Fibroblast of skin of left quadriceps (primary cell): ENCODE measurements around the gene GRIA3.
"Not testable (repeated sequence)": the region's sequence is repeated elsewhere in the genome, so short reads cannot be mapped to it uniquely, and the experiment has no call there.

ENCODE experiments used
- DNase-seq, 2 experiments: peaks; one replicate each; pipeline ENCODE4 v3.0.0-alpha.2; 2013; ENCODE audit warnings: low read depth in 2 of 2

Gene GRIA3

GRCh38 chrX:123455693-123456092 is 271.6 kb downstream of the GRIA3 start:
- DNase-seq = no peak

GRCh38 chrX:123464709-123465108 is 280.6 kb downstream of the GRIA3 start:
- no peak for DNase-seq

GRCh38 chrX:123468481-123468880 is 284.4 kb downstream of the GRIA3 start:
- no peak for DNase-seq

- no peak for DNase-seq
Observed at GRCh38 chrX:123475068-123475724, 291.1 kb downstream of the GRIA3 start.

GRCh38 chrX:123476611-123477219 is 292.6 kb downstream of the GRIA3 start:
- DNase-seq = no peak

- no peak for DNase-seq
Observed at GRCh38 chrX:123477673-123478072, 293.6 kb downstream of the GRIA3 start.

GRCh38 chrX:123481913-123482851 is 298.1 kb downstream of the GRIA3 start:
- DNase-seq = peak; percentile 3 to 4

GRCh38 chrX:123486297-123486696 is 302.2 kb downstream of the GRIA3 start:
- DNase-seq = no peak

GRCh38 chrX:123487236-123487635 is 303.2 kb downstream of the GRIA3 start:
- DNase-seq = peak; percentile 12 to 23

GRCh38 chrX:123487669-123488068 is 303.6 kb downstream of the GRIA3 start:
- peak; percentile 4 to 5 for DNase-seq

GRCh38 chrX:123489011-123489410 is 304.9 kb downstream of the GRIA3 start:
- DNase-seq = peak; percentile 36 to 46

- no peak for DNase-seq
Observed at GRCh38 chrX:123493857-123494256, 309.8 kb downstream of the GRIA3 start.

GRCh38 chrX:123499787-123500186 is 315.7 kb downstream of the GRIA3 start:
- DNase-seq = no peak

- DNase-seq = no peak
Observed at GRCh38 chrX:123504047-123504446, 320.0 kb downstream of the GRIA3 start.

- DNase-seq = no peak
Observed at GRCh38 chrX:123504630-123505270, 320.7 kb downstream of the GRIA3 start.

- no peak for DNase-seq
Observed at GRCh38 chrX:123513585-123514278, 329.7 kb downstream of the GRIA3 start.

GRCh38 chrX:123514279-123514640 is 330.2 kb downstream of the GRIA3 start:
- not testable (repeated sequence) for DNase-seq

- no peak for DNase-seq
Observed at GRCh38 chrX:123518791-123519190, 334.7 kb downstream of the GRIA3 start.

GRCh38 chrX:123525123-123525725 is 341.1 kb downstream of the GRIA3 start:
- no peak for DNase-seq

GRCh38 chrX:123530726-123531125 is 346.6 kb downstream of the GRIA3 start:
- DNase-seq = not testable (repeated sequence)
